SK-N-SH treated with all-trans-retinoic acid at 6 μM for 48 hours (cell line): ENCODE results near the gene AGTRAP.

Experiments
- ATAC-seq: fragments of 200-7000 bp; cut with Tn5 transposase; 3 replicates; pipeline ENCODE4 v1.9.1; 2020; ENCODE audit warnings: mild to moderate bottlenecking, moderate library complexity
- ARNTL ChIP-seq: fragments of 450-650 bp; formaldehyde crosslinking; IDR thresholded peaks from 2 replicates; pipeline ENCODE4 v1.5.0; 2020; ENCODE audit warnings: low read depth, mild to moderate bottlenecking, moderate library complexity, borderline replicate concordance
- BACH2 ChIP-seq: fragments of 250-450 bp; sonication (Bioruptor Pico); IDR thresholded peaks from 2 replicates; pipeline ENCODE4 v1.9.0; 2021; ENCODE audit warnings: mild to moderate bottlenecking, borderline replicate concordance
- CSDC2 ChIP-seq: fragments of 250-450 bp; sonication (Bioruptor Pico); IDR thresholded peaks from 2 replicates; pipeline ENCODE4 v1.5.0; 2020; ENCODE audit warnings: mild to moderate bottlenecking, moderate library complexity
- GLIS3 ChIP-seq: fragments of 250-450 bp; sonication (Bioruptor Pico); IDR thresholded peaks from 2 replicates; pipeline ENCODE4 v1.5.0; 2020; ENCODE audit warnings: mild to moderate bottlenecking, moderate library complexity
- ISL1 ChIP-seq: fragments of 250-450 bp; sonication (Bioruptor Pico); IDR thresholded peaks from 2 replicates; pipeline ENCODE4 v2.1.2; 2022; ENCODE audit warnings: mild to moderate bottlenecking, moderate library complexity
- OSR1 ChIP-seq: fragments of 250-450 bp; sonication (Bioruptor Pico); IDR thresholded peaks from 2 replicates; pipeline ENCODE4 v1.8.0; 2022; ENCODE audit warnings: moderate library complexity, mild to moderate bottlenecking, inconsistent platforms
- PPARA ChIP-seq: fragments of 250-450 bp; sonication (Bioruptor Pico); IDR thresholded peaks from 2 replicates; pipeline ENCODE4 v1.5.0; 2020; ENCODE audit warnings: mild to moderate bottlenecking, borderline replicate concordance
- RARB ChIP-seq: fragments of 250-450 bp; sonication (Bioruptor Pico); IDR thresholded peaks from 2 replicates; pipeline ENCODE4 v1.8.0; 2021; ENCODE audit warnings: mild to moderate bottlenecking, moderate library complexity
- SNAI2 ChIP-seq: fragments of 250-450 bp; sonication (Bioruptor Pico); IDR thresholded peaks from 2 replicates; pipeline ENCODE4 v1.5.0; 2020; ENCODE audit warnings: mild to moderate bottlenecking, moderate library complexity
- TOX ChIP-seq: fragments of 250-450 bp; sonication (Bioruptor Pico); IDR thresholded peaks from 2 replicates; pipeline ENCODE4 v1.8.0; 2021; ENCODE audit warnings: mild to moderate bottlenecking, moderate library complexity, borderline replicate concordance
- ZC3H10 ChIP-seq: fragments of 250-450 bp; sonication (Bioruptor Pico); IDR thresholded peaks from 2 replicates; pipeline ENCODE4 v1.5.1; 2021; ENCODE audit warnings: mild to moderate bottlenecking, moderate library complexity
- ZFP3 ChIP-seq: fragments of 250-450 bp; sonication (Bioruptor Pico); IDR thresholded peaks from 2 replicates; pipeline ENCODE4 v1.5.0; 2020; ENCODE audit warnings: mild to moderate bottlenecking, moderate library complexity
- ZFP30 ChIP-seq: fragments of 450-650 bp; formaldehyde crosslinking; IDR thresholded peaks from 2 replicates; pipeline ENCODE4 v1.5.0; 2022; ENCODE audit warnings: mild to moderate bottlenecking, moderate library complexity
- ZNF565 ChIP-seq: fragments of 450-650 bp; formaldehyde crosslinking; conservative IDR thresholded peaks from 2 replicates; pipeline ENCODE4 v1.5.0; 2020; ENCODE audit warnings: low read depth, mild to moderate bottlenecking, moderate library complexity
- ZNF70 ChIP-seq: fragments of 450-650 bp; formaldehyde crosslinking; IDR thresholded peaks from 2 replicates; pipeline ENCODE4 v1.5.0; 2020; ENCODE audit warnings: mild to moderate bottlenecking, moderate library complexity
- ZNF8 ChIP-seq: fragments of 450-650 bp; formaldehyde crosslinking; IDR thresholded peaks from 2 replicates; pipeline ENCODE4 v1.5.0; 2020; ENCODE audit warnings: mild to moderate bottlenecking, moderate library complexity
- TF ChIP-seq, protein P1 (sequence below): fragments of 250-450 bp; sonication (Bioruptor Pico); IDR thresholded peaks from 2 replicates; pipeline ENCODE4 v1.8.0; 2021; ENCODE audit warnings: low read depth, mild to moderate bottlenecking, moderate library complexity, borderline replicate concordance
- TF ChIP-seq, protein P2 (sequence below): fragments of 250-450 bp; sonication (Bioruptor Pico); IDR thresholded peaks from 2 replicates; pipeline ENCODE4 v1.5.0; 2020; ENCODE audit warnings: mild to moderate bottlenecking, moderate library complexity
- TF ChIP-seq, protein P3 (sequence below): fragments of 250-450 bp; sonication (Bioruptor Pico); IDR thresholded peaks from 2 replicates; pipeline ENCODE4 v1.5.1; 2020; ENCODE audit warnings: low read depth, mild to moderate bottlenecking, moderate library complexity
- TF ChIP-seq, protein P4 (sequence below): fragments of 250-450 bp; sonication (Bioruptor Pico); IDR thresholded peaks from 2 replicates; pipeline ENCODE4 v1.8.0; 2020; ENCODE audit warnings: mild to moderate bottlenecking, moderate library complexity, borderline replicate concordance
- TF ChIP-seq, protein P5 (sequence below): fragments of 250-450 bp; sonication (Bioruptor Pico); IDR thresholded peaks from 2 replicates; pipeline ENCODE4 v1.5.1; 2021; ENCODE audit warnings: mild to moderate bottlenecking, moderate library complexity

The AGTRAP gene

DNA sequence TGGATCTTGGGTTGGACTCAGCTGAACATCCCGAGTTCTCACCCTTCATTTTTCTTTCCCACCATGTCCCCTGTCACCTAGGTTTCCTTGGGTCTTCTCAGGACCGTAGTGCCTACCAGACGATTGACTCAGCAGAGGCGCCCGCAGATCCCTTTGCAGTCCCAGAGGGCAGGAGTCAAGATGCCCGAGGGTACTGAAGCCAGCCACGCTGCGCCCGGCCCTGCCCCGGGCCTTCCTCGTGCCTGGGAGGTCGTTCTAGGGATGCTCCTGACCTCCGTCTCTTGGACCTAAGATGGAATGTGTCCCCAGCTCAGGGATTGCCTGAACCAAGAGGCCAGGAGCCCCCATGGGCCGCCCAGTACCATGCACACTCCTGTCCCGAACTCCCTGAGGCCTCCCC lies 14.1 kb downstream of the AGTRAP start:
- ATAC-seq: no peak

DNA sequence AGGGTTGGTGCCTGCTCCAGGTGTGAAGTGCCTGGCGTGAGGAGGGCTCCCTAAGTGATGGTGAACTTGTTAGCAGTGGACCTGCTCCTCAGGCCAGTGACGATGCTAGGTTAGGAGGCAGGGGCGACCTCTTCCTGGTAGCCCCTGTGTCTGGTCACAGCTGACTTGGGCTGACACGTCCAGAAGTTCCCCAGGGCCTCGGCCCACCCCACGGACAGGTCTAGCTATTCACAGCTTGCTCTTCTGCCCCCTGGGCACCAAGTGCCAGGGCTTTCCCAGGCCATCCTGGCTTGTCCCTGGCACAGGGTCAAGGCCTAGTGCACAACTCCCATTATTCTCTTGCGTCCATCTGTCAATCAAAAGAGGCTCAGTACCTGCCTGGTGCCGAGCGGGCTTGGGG lies 15.2 kb downstream of the AGTRAP start:
- TF ChIP-seq SNAI2 (CRISPR knock-in tag): no peak
- no peak for TF ChIP-seq ZFP3
- TF ChIP-seq ZNF8: no peak
- no peak for TF ChIP-seq ARNTL
- no peak for TF ChIP-seq PPARA (CRISPR knock-in tag)
- TF ChIP-seq GLIS3: no peak
- TF ChIP-seq ZNF70 (CRISPR knock-in tag): no peak
- TF ChIP-seq, protein P1, sequence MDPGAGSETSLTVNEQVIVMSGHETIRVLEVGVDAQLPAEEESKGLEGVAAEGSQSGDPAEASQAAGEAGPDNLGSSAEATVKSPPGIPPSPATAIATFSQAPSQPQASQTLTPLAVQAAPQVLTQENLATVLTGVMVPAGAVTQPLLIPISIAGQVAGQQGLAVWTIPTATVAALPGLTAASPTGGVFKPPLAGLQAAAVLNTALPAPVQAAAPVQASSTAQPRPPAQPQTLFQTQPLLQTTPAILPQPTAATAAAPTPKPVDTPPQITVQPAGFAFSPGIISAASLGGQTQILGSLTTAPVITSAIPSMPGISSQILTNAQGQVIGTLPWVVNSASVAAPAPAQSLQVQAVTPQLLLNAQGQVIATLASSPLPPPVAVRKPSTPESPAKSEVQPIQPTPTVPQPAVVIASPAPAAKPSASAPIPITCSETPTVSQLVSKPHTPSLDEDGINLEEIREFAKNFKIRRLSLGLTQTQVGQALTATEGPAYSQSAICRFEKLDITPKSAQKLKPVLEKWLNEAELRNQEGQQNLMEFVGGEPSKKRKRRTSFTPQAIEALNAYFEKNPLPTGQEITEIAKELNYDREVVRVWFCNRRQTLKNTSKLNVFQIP (CRISPR knock-in tag): no peak
- TF ChIP-seq, protein P2, sequence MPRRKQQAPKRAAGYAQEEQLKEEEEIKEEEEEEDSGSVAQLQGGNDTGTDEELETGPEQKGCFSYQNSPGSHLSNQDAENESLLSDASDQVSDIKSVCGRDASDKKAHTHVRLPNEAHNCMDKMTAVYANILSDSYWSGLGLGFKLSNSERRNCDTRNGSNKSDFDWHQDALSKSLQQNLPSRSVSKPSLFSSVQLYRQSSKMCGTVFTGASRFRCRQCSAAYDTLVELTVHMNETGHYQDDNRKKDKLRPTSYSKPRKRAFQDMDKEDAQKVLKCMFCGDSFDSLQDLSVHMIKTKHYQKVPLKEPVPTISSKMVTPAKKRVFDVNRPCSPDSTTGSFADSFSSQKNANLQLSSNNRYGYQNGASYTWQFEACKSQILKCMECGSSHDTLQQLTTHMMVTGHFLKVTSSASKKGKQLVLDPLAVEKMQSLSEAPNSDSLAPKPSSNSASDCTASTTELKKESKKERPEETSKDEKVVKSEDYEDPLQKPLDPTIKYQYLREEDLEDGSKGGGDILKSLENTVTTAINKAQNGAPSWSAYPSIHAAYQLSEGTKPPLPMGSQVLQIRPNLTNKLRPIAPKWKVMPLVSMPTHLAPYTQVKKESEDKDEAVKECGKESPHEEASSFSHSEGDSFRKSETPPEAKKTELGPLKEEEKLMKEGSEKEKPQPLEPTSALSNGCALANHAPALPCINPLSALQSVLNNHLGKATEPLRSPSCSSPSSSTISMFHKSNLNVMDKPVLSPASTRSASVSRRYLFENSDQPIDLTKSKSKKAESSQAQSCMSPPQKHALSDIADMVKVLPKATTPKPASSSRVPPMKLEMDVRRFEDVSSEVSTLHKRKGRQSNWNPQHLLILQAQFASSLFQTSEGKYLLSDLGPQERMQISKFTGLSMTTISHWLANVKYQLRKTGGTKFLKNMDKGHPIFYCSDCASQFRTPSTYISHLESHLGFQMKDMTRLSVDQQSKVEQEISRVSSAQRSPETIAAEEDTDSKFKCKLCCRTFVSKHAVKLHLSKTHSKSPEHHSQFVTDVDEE (CRISPR knock-in tag): no peak
- TF ChIP-seq, protein P3, sequence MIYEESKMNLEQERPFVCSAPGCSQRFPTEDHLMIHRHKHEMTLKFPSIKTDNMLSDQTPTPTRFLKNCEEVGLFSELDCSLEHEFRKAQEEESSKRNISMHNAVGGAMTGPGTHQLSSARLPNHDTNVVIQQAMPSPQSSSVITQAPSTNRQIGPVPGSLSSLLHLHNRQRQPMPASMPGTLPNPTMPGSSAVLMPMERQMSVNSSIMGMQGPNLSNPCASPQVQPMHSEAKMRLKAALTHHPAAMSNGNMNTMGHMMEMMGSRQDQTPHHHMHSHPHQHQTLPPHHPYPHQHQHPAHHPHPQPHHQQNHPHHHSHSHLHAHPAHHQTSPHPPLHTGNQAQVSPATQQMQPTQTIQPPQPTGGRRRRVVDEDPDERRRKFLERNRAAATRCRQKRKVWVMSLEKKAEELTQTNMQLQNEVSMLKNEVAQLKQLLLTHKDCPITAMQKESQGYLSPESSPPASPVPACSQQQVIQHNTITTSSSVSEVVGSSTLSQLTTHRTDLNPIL (CRISPR knock-in tag): no peak
- no peak for TF ChIP-seq ISL1 (CRISPR knock-in tag)
- TF ChIP-seq BACH2 (CRISPR knock-in tag): no peak
- TF ChIP-seq TOX (CRISPR knock-in tag): no peak
- TF ChIP-seq ZC3H10: no peak
- TF ChIP-seq RARB (CRISPR knock-in tag): no peak
- no peak for TF ChIP-seq CSDC2 (CRISPR knock-in tag)
- no peak for TF ChIP-seq ZFP30 (CRISPR knock-in tag)
- TF ChIP-seq, protein P4, sequence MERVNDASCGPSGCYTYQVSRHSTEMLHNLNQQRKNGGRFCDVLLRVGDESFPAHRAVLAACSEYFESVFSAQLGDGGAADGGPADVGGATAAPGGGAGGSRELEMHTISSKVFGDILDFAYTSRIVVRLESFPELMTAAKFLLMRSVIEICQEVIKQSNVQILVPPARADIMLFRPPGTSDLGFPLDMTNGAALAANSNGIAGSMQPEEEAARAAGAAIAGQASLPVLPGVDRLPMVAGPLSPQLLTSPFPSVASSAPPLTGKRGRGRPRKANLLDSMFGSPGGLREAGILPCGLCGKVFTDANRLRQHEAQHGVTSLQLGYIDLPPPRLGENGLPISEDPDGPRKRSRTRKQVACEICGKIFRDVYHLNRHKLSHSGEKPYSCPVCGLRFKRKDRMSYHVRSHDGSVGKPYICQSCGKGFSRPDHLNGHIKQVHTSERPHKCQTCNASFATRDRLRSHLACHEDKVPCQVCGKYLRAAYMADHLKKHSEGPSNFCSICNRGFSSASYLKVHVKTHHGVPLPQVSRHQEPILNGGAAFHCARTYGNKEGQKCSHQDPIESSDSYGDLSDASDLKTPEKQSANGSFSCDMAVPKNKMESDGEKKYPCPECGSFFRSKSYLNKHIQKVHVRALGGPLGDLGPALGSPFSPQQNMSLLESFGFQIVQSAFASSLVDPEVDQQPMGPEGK (CRISPR knock-in tag): no peak
- no peak for TF ChIP-seq ZNF565 (CRISPR knock-in tag)
- no peak for ATAC-seq

More for the DNA sequence above, 14.1 kb downstream of the AGTRAP start:
- TF ChIP-seq, protein P4 (CRISPR knock-in tag): no peak
- no peak for TF ChIP-seq SNAI2 (CRISPR knock-in tag)

DNA sequence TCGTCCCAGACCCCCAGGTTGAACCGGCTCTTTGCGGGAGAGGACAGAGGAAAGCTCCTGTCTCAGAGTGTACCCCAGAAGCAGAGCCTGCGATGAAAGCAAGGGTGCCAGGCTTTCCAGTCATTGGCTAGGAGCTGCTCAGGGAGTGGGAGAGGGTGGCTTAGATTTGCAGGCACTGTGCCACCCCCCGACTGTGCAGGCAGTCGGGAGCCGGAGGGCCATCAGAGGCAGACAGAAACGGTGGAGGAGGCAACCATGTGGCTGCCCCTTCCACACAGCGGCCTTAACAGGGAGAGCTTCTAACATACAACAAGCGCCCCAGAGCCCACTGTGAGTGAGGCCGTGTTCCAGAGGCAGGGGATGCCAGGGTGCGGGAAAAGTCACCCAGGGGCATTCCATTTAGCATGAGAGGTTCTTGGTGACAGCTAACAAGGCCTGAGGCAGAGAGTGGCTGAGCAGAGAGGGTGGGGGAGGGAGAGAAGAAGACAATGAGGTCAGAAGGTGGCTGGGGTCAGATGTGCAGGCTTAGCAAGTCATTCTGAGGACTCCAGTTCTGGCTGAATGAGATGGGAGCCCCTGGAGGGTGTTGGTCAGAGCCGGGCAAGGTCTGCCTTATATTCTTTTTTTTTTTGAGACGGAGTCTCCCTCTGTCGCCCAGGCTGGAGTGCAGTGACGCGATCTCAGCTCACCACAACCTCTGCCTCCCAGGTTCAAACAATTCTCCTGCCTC lies 16.6 kb downstream of the AGTRAP start:
- ATAC-seq: no peak

More for the DNA sequence above, 16.6 kb downstream of the AGTRAP start:
- TF ChIP-seq ZFP3: no peak
- TF ChIP-seq, protein P5, sequence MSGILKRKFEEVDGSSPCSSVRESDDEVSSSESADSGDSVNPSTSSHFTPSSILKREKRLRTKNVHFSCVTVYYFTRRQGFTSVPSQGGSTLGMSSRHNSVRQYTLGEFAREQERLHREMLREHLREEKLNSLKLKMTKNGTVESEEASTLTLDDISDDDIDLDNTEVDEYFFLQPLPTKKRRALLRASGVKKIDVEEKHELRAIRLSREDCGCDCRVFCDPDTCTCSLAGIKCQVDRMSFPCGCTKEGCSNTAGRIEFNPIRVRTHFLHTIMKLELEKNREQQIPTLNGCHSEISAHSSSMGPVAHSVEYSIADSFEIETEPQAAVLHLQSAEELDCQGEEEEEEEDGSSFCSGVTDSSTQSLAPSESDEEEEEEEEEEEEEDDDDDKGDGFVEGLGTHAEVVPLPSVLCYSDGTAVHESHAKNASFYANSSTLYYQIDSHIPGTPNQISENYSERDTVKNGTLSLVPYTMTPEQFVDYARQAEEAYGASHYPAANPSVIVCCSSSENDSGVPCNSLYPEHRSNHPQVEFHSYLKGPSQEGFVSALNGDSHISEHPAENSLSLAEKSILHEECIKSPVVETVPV (CRISPR knock-in tag): no peak
- TF ChIP-seq PPARA (CRISPR knock-in tag): no peak
- no peak for TF ChIP-seq ZC3H10
- no peak for TF ChIP-seq OSR1 (CRISPR knock-in tag)
- TF ChIP-seq SNAI2 (CRISPR knock-in tag): no peak
